Uterus (tissue), 4 donors: ENCODE measurements around the gene STXBP5L. TPM values are rescaled to one million over a fixed set of nuclear protein-coding genes. Genes with fewer than 3 reads are reported as not detected.
"Not testable (repeated sequence)": the region's sequence is repeated elsewhere in the genome, so short reads cannot be mapped to it uniquely, and the experiment has no call there.

Experiments
- DNase-seq, 2 donors: peaks; one replicate each; pipeline ENCODE4 v3.0.0-alpha.2; 2019 to 2020
- H3K27ac ChIP-seq, 2 donors: fragments of 200-600 bp; sonication (generic); 1 replicate in 1 of 2; 2 replicates in 1 of 2; pipeline ENCODE4 v1.5.1; 2016 to 2018
- H3K27me3 ChIP-seq, 2 donors: fragments of 200-600 bp; sonication (generic); one replicate each; pipeline ENCODE4 v1.5.1; 2018 to 2019; ENCODE audit warnings: control low read depth in 1 of 2
- H3K36me3 ChIP-seq, 2 donors: fragments of 200-600 bp; sonication (generic); one replicate each; pipeline ENCODE4 v1.5.1; 2019; ENCODE audit warnings: control low read depth in 1 of 2
- H3K4me1 ChIP-seq, 2 donors: fragments of 200-600 bp; sonication (generic); one replicate each; pipeline ENCODE4 v1.5.1; 2018 to 2019; ENCODE audit warnings: control low read depth in 1 of 2
- H3K4me3 ChIP-seq, 2 donors: fragments of 200-600 bp; sonication (generic); 1 replicate in 1 of 2; 2 replicates in 1 of 2; pipeline ENCODE4 v1.5.1; 2018 to 2019; ENCODE audit warnings: mild to moderate bottlenecking in 1 of 2
- H3K9me3 ChIP-seq, 2 donors: fragments of 200-600 bp; sonication (generic); one replicate each; pipeline ENCODE4 v1.5.1; 2019; ENCODE audit warnings: control low read depth in 1 of 2
- POLR2A ChIP-seq, 2 donors: fragments of 450-650 bp; IDR thresholded peaks; one replicate each; pipeline ENCODE4 v1.6.1; 2016; ENCODE audit warnings: antibody characterized with exemption in 2 of 2, mild to moderate bottlenecking in 1 of 2, moderate library complexity in 1 of 2
- intact Hi-C: fragments of 100-400 bp; cut with DNase I; formaldehyde crosslinking; loops from one replicate; pipeline ENCODE4 v1.15.1; 2023; ENCODE audit warnings: low total_unique reads
- total RNA-seq, 4 donors: library from RNA; depleted of rRNA in 3 of 4; stranded (reverse); fragments of >200 nt in 3 of 4; gene quantifications; one replicate each; pipeline versions ENCODE4 v1.1.0 to v1.2.4, GENCODE V29; 2014 to 2023
- TF ChIP-seq, protein P1 (sequence below), 4 experiments: fragments of 200-600 bp in 2 of 4; fragments of 450-650 bp in 2 of 4; sonication (generic) in 2 of 4; IDR thresholded peaks; one replicate each; pipeline ENCODE4 v1.5.1; 2016 to 2019; ENCODE audit warnings: antibody characterized with exemption in 4 of 4, mild to moderate bottlenecking in 2 of 4, moderate library complexity in 1 of 4
- donor health status: DM: yes; HTN: yes; CAD: no.

Gene STXBP5L
- total RNA-seq, 4 donors from 2014 or later: under 0.01 to 2.6 (median 1.1) TPM

DNA sequence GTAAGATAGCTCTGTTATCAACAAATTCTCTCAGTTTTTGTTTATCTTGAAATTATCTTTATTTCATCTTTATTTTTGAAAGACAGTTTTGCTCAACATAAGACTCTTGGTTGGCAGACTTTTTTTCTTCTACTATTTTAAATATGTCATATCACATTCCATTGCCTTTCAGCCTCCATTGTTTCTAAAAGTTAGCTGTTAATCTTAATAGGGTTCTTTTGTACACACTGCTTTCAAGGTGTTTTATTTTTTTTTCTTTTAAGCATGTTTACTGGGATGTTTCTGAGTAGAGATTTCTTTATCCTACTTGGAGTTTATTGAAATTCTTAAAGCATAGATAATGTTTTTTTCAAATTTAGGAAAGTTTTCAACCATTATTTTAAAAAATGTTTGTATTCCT, 294.6 kb downstream of the STXBP5L start:
- Histone ChIP-seq H3K9me3 (peaks cover 0 to 3% of the 10 kb centered on the region in 2 donors), H3K36me3 (no peaks in the 10 kb centered on the region), H3K27me3 (no peaks in the 10 kb centered on the region), H3K4me3 (no peak overlapping the region), H3K4me1 (no peaks in the 10 kb centered on the region), H3K27ac (no peak overlapping the region)
- TF ChIP-seq, protein P1, sequence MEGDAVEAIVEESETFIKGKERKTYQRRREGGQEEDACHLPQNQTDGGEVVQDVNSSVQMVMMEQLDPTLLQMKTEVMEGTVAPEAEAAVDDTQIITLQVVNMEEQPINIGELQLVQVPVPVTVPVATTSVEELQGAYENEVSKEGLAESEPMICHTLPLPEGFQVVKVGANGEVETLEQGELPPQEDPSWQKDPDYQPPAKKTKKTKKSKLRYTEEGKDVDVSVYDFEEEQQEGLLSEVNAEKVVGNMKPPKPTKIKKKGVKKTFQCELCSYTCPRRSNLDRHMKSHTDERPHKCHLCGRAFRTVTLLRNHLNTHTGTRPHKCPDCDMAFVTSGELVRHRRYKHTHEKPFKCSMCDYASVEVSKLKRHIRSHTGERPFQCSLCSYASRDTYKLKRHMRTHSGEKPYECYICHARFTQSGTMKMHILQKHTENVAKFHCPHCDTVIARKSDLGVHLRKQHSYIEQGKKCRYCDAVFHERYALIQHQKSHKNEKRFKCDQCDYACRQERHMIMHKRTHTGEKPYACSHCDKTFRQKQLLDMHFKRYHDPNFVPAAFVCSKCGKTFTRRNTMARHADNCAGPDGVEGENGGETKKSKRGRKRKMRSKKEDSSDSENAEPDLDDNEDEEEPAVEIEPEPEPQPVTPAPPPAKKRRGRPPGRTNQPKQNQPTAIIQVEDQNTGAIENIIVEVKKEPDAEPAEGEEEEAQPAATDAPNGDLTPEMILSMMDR (IDR thresholded peaks at IDR 0.05): no peak
- TF ChIP-seq POLR2A (IDR thresholded peaks at IDR 0.05): no peak
- intact Hi-C loops: no loop called here
- no peak for DNase-seq

DNA sequence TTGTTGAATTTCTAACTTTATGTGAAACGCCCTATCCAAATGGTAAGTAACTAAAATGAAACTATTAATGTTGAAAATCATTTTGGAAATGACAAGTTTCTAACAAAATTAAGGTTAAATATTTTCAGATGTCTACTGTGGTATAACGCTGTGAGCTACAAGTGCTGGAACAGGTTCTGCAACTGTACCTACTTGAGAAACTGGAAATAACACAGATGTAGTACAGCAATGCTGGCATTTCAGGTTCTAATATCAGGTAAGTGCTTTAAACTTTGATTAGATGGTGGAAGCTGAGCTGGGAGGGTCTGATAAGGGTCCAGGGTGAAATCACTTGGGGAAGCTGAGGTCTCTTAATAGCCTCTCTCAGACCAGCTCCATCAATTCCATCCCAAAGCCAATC, 315.1 kb downstream of the STXBP5L start:
- Histone ChIP-seq H3K4me3 (no peak overlapping the region), H3K4me1 (no peaks in the 10 kb centered on the region), H3K9me3 (no peaks in the 10 kb centered on the region), H3K27me3 (no peaks in the 10 kb centered on the region), H3K27ac (no peak overlapping the region), H3K36me3 (no peaks in the 10 kb centered on the region)
- intact Hi-C loops: no loop called here
- no peak for TF ChIP-seq POLR2A (IDR thresholded peaks at IDR 0.05)
- TF ChIP-seq, protein P1 (IDR thresholded peaks at IDR 0.05): no peak
- DNase-seq: no peak

DNA sequence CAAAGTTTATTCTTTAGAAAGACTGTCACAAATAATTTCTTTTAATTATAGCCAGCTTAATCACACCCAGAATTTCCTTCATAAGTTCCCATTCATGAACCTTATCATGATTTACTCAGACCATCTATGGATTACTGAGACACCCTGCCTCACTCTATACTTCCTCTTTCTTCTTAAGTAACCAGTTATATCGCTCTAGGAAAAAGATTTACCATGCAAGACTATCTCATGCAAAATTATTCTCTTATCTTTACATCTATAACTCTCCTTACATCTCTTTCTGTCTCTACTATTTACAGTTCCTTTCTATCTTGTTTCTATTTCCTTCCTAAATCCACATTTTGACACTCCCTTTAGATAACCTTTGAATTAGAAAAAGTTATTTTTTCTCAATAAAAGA, 321.0 kb downstream of the STXBP5L start:
- Histone ChIP-seq H3K9me3 (no peaks in the 10 kb centered on the region), H3K27me3 (no peaks in the 10 kb centered on the region), H3K36me3 (no peaks in the 10 kb centered on the region), H3K4me3 (no peak overlapping the region), H3K27ac (no peak overlapping the region), H3K4me1 (no peaks in the 10 kb centered on the region)
- TF ChIP-seq, protein P1 (IDR thresholded peaks at IDR 0.05): no peak
- TF ChIP-seq POLR2A (IDR thresholded peaks at IDR 0.05): no peak
- no peak for DNase-seq
- intact Hi-C loops: no loop called here

DNA sequence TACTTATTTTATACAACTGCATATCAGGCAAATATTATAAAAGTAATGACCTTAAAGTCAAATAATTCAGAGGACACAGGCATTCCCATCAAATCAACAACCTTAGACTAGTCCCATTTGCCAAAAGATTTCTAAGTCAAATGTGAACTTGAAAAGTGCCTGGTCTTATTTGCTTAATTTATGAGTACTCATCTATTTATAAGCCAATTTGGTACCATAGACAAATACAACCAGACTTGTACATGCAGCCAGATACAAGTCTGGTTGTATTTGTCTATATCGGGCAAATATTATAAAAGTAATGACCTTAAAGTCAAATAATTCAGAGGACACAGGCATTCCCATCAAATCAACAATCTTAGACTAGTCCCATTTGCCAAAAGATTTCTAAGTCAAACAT, 322.2 kb downstream of the STXBP5L start:
- H3K4me3 ChIP-seq, H3K27ac ChIP-seq, H3K9me3 ChIP-seq, DNase-seq, H3K27me3 ChIP-seq, H3K36me3 ChIP-seq, H3K4me1 ChIP-seq, intact Hi-C loops: not testable (repeated sequence)

DNA sequence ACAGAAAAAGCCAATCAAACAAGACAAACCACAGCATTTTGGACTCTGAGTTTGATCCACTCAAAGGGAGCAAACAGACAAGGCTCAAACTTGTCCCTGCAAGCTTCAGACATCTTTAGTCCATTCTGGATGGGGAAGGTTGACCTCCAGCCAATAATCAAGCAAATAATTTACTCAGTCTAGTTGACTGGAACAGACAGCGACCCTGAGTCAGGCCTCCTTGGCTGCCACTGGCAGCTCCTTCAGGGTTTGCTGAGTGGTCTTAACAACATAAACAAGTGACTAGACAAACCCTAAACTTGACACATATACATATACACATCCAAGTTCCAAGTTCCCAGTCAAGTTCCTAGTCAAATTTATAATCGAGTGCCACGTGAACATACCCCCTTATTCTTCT, 323.9 kb downstream of the STXBP5L start:
- Histone ChIP-seq H3K4me1 (no peaks in the 10 kb centered on the region), H3K4me3 (no peak overlapping the region), H3K27ac (no peak overlapping the region), H3K9me3 (no peaks in the 10 kb centered on the region), H3K36me3 (no peaks in the 10 kb centered on the region), H3K27me3 (no peaks in the 10 kb centered on the region)
- intact Hi-C loops: no loop called here
- no peak for DNase-seq
- no peak for TF ChIP-seq POLR2A (IDR thresholded peaks at IDR 0.05)
- TF ChIP-seq, protein P1 (IDR thresholded peaks at IDR 0.05): no peak
